Measurements from ENCODE around the gene MRPL23. TPM values are rescaled to one million over a fixed set of nuclear protein-coding genes. Genes with fewer than 3 reads are reported as not detected.
A peak's percentile ranks its signal among the peaks of the same experiment; 100 is the strongest.

MRPL23 gene
- total and polyA plus RNA-seq, 9 of the 15 experiments (the other 6 are each of a cell fraction or from before 2014, with no cell fraction given), result 0.44 to 109 (median 37.4) TPM

- Histone ChIP-seq H4K20me1 (replicated peaks; ENCODE audit: control insufficient read depth, insufficient read depth, low read length) (0 out of 2 replicates have a peak, but pooled peaks cover 4% of the 10 kb centered on the region), H2AFZ (ENCODE audit: low read depth, low read length) (no peak overlapping the region), H3K4me1 (replicated peaks in 1 of 2; ENCODE audit: control insufficient read depth in 2 of 2, insufficient read depth in 2 of 2, low read length in 2 of 2) (peaks cover 0 to 54% of the 10 kb centered on the region in 2 experiments; a peak in 3 of 5 replicates), H3K9me3 (replicated peaks; ENCODE audit: control insufficient read depth, insufficient read depth, low read depth, low read length) (no peaks in the 10 kb centered on the region), H3K4me2 (ENCODE audit: insufficient read depth, low read length) (no peak overlapping the region), H3K27me3 (ENCODE audit: control insufficient read depth in 2 of 2, insufficient read depth in 2 of 2, low read length in 2 of 2) (peaks cover 15 to 49% of the 10 kb centered on the region in 2 experiments; a peak in 4 of 5 replicates), H3K36me3 (ENCODE audit: control insufficient read depth, insufficient read depth, low read length) (no peaks in the 10 kb centered on the region), H3K27ac (ENCODE audit: extremely low read depth, low read depth, low read length) (no peak overlapping the region), H3K9ac (ENCODE audit: insufficient read depth in 1 of 2, low read depth in 2 of 2, low read length in 2 of 2) (no peak overlapping the region), H3K79me2 (ENCODE audit: control insufficient read depth, insufficient read depth, low read length) (no peaks in the 10 kb centered on the region), H3K4me3 (no peak overlapping the region), H3K9me1 (ENCODE audit: control insufficient read depth, insufficient read depth, low read length) (no peaks in the 10 kb centered on the region)
- CTCF ChIA-PET (ENCODE audit: low intra/inter-chr PET ratio), result no interaction called here
- 0 out of 3 replicates have a peak, but pooled peaks have one; percentile 17 for ATAC-seq
- POLR2A ChIA-PET, result interaction anchor here (0.6 kb wide), 1 partner anchor 42 kb away, joined by 3 read pairs; no protein-coding TSS in a partner anchor
- DNase-seq (ENCODE audit: extremely low read depth in 1 of 4, low spot score in 3 of 4), result peak in 1 of 4 experiments; percentile 39
- TF ChIP-seq FOSL1 (tag; conservative IDR thresholded peaks at IDR 0.05), result no peak
- no peak for TF ChIP-seq HOMEZ (CRISPR knock-in tag; IDR thresholded peaks at IDR 0.05)
- no peak for TF ChIP-seq BMI1 (IDR thresholded peaks at IDR 0.05; ENCODE audit: low read length)
- no peak for TF ChIP-seq TAF7 (tag; IDR thresholded peaks at IDR 0.05)
- peak; percentile 31; the same call in 1 of the 2 replicates for TF ChIP-seq VEZF1 (CRISPR knock-in tag; IDR thresholded peaks at IDR 0.05)
- TF ChIP-seq CAMTA2 (CRISPR knock-in tag; conservative IDR thresholded peaks at IDR 0.05), result no peak
- intact Hi-C loops (cut with micrococcal nuclease), result no loop called here
- FAIRE-seq, result no peak
- in situ Hi-C loops (cut with MboI), result no loop called here
- BruUV-seq (replicated peaks), result no TSS peak
- 16% methylated on average over 13 of the region's 23 CpGs for WGBS (ENCODE audit: insufficient coverage, low coverage, missing lambda C conversion rate)
Observed at GRCh38 chr11:1939006-1939625, 8.0 kb upstream of the MRPL23 start.

Data from K562 (cell line).